Measurements from ENCODE around the gene SLC25A17.

Gene SLC25A17

GRCh38 chr22:40813912-40814315 lies 5.2 kb downstream of the SLC25A17 start:
- Histone ChIP-seq H3K4me3 (ENCODE audit: low read length) (no peak overlapping the region), H3K27me3 (ENCODE audit: control insufficient read depth, insufficient read depth, low read length) (no peaks in the 10 kb centered on the region), H3K4me2 (ENCODE audit: low read length) (no peak overlapping the region), H3K4me1 (ENCODE audit: control insufficient read depth, insufficient read depth, low read length) (peaks cover 15% of the 10 kb centered on the region), H3K9ac (ENCODE audit: low read depth, low read length) (no peak overlapping the region), H3K9me3 (replicated peaks; ENCODE audit: low read length) (no peaks in the 10 kb centered on the region), H3K36me3 (ENCODE audit: insufficient read depth, low read length) (no peaks in the 10 kb centered on the region)

DNA sequence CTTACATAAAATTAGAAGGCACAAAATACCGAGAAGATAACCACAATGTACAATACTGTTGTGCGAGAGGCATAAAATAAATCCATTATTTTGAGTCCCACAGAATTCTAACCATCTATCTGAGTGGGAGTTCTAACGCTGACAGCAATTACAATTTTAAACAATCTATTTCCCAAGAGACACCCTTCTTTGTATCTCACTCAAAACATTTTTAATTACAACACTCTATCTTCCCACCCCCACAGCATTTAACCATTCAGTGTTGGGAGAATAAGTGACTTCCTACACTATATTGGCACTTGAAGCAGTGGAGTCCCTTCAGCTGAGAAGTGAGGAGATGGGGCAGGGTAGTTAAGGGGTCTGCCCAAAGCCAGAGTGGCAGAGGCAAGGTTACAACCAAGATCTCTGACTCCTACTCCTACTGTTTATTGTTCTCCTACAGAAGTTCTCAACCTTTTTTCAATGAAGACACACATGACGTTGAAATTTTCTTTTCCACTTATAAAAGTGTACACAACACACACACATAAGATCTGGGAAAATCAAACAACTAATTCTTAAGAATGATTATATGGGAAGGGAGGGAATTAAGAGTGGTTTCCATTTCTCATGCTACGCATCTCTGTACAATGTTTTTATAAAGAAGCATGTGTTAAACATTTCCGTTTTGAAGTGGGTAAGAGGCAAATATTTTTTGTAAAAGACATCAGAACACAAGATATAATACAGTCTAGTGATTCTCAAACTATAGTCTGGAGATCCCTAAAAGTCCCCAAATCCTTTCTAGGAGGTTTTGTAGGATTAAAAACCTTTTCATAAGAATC lies 10.9 kb downstream of the SLC25A17 start:
- Histone ChIP-seq H3K36me3 (ENCODE audit: insufficient read depth, low read length) (no peaks in the 10 kb centered on the region), H3K4me3 (ENCODE audit: low read length) (no peak overlapping the region), H3K9me3 (replicated peaks; ENCODE audit: low read length) (no peaks in the 10 kb centered on the region), H3K9ac (ENCODE audit: low read depth, low read length) (no peak overlapping the region), H3K4me1 (ENCODE audit: control insufficient read depth, insufficient read depth, low read length) (peaks cover 10% of the 10 kb centered on the region), H3K27me3 (ENCODE audit: control insufficient read depth, insufficient read depth, low read length) (no peaks in the 10 kb centered on the region), H3K4me2 (ENCODE audit: low read length) (no peak overlapping the region)

- Histone ChIP-seq H3K9me3 (replicated peaks; ENCODE audit: low read length) (no peaks in the 10 kb centered on the region), H3K4me2 (ENCODE audit: low read length) (no peak overlapping the region), H3K4me1 (ENCODE audit: control insufficient read depth, insufficient read depth, low read length) (peaks cover 10% of the 10 kb centered on the region), H3K4me3 (ENCODE audit: low read length) (no peak overlapping the region), H3K27me3 (ENCODE audit: control insufficient read depth, insufficient read depth, low read length) (no peaks in the 10 kb centered on the region), H3K36me3 (ENCODE audit: insufficient read depth, low read length) (no peaks in the 10 kb centered on the region), H3K9ac (ENCODE audit: low read depth, low read length) (no peak overlapping the region)
Measured at GRCh38 chr22:40806711-40807110, 12.4 kb downstream of the SLC25A17 start.

DNA sequence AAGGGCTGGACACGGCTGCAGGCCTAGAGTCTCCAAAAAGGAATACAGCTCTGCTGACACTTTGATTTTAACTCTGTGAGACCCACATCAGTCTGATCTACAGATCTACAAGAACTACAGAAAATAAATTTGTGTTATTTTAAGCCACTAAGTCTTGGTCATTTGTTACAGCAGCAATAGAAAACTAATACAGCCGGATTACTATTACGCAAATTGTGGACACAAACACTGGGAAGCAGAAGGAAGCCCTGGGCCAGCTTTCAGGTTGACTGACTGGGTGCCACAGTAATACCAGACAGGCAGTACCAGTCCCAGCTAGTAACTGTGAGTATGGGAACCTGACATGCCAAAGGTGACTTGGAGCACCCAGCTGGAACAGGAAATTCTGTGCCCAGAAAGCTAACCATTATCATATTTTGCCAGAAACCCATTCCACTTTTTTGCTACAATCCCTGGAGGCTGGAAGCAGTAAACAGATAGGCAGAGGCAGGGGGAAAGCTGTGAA lies 13.4 kb downstream of the SLC25A17 start:
- Histone ChIP-seq H3K4me1 (ENCODE audit: control insufficient read depth, insufficient read depth, low read length) (peaks cover 10% of the 10 kb centered on the region), H3K36me3 (ENCODE audit: insufficient read depth, low read length) (no peaks in the 10 kb centered on the region), H3K9ac (ENCODE audit: low read depth, low read length) (no peak overlapping the region), H3K27me3 (ENCODE audit: control insufficient read depth, insufficient read depth, low read length) (no peaks in the 10 kb centered on the region), H3K4me2 (ENCODE audit: low read length) (no peak overlapping the region), H3K9me3 (replicated peaks; ENCODE audit: low read length) (no peaks in the 10 kb centered on the region), H3K4me3 (ENCODE audit: low read length) (no peak overlapping the region)

DNA sequence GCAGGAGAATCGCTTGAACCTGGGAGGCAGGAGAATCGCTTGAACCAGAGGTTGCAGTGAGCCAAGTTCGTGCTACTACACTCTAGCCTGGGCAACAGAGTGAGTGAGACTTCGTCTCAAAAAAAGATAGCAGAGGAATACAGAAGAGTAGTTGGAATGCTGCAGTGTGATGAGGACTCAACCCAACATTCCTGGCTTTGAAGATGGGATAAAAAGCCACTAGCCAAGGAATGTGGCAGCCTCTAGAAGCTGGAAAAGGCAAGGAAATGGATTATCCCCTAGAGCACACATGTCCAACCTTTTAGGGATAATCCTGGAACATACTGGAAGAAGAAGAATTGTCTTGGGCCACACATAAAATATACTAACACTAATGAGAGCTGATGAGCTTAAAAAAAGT lies 13.9 kb downstream of the SLC25A17 start:
- no peaks in the 10 kb centered on the region for H3K9me3 ChIP-seq (replicated peaks; ENCODE audit: low read length)
- no peak overlapping the region for H3K4me3 ChIP-seq (ENCODE audit: low read length)
- H3K4me2 ChIP-seq (ENCODE audit: low read length), result no peak overlapping the region
- no peak overlapping the region for H3K9ac ChIP-seq (ENCODE audit: low read depth, low read length)
- H3K36me3 ChIP-seq (ENCODE audit: insufficient read depth, low read length), result no peaks in the 10 kb centered on the region
- H3K27me3 ChIP-seq (ENCODE audit: control insufficient read depth, insufficient read depth, low read length), result no peaks in the 10 kb centered on the region
- H3K4me1 ChIP-seq (ENCODE audit: control insufficient read depth, insufficient read depth, low read length), result peaks cover 10% of the 10 kb centered on the region

- Histone ChIP-seq H3K4me3 (ENCODE audit: low read length) (no peak overlapping the region), H3K4me2 (ENCODE audit: low read length) (no peak overlapping the region), H3K27me3 (ENCODE audit: control insufficient read depth, insufficient read depth, low read length) (no peaks in the 10 kb centered on the region), H3K9ac (ENCODE audit: low read depth, low read length) (no peak overlapping the region), H3K4me1 (ENCODE audit: control insufficient read depth, insufficient read depth, low read length) (peaks cover 3% of the 10 kb centered on the region), H3K36me3 (ENCODE audit: insufficient read depth, low read length) (no peaks in the 10 kb centered on the region), H3K9me3 (replicated peaks; ENCODE audit: low read length) (no peaks in the 10 kb centered on the region)
Measured at GRCh38 chr22:40803321-40803720, 15.8 kb downstream of the SLC25A17 start.

DNA sequence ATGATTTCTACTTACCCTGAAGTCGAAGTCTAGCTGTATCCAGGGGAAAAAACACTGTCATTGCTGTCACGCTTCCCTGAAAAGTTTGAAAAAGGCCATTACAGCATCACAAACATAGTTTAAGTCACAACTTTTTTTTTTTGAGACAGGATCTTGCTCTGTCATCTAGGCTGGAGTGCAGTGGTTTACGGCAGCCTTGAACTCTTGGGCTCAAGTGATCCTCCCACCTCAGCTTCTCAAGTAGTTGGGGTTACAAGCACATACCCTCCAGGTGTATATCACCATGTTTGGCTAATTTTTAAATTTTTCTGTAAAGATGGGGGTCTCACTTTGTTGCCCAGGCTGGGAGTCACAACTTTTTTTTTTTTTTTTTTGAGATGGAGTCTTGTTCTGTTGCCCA lies 20.1 kb downstream of the SLC25A17 start:
- Histone ChIP-seq H3K4me3 (ENCODE audit: low read length) (no peak overlapping the region), H3K9ac (ENCODE audit: low read depth, low read length) (no peak overlapping the region), H3K4me2 (ENCODE audit: low read length) (no peak overlapping the region), H3K36me3 (ENCODE audit: insufficient read depth, low read length) (no peaks in the 10 kb centered on the region), H3K27me3 (ENCODE audit: control insufficient read depth, insufficient read depth, low read length) (no peaks in the 10 kb centered on the region), H3K4me1 (ENCODE audit: control insufficient read depth, insufficient read depth, low read length) (peaks cover 7% of the 10 kb centered on the region), H3K9me3 (replicated peaks; ENCODE audit: low read length) (no peaks in the 10 kb centered on the region)

DNA sequence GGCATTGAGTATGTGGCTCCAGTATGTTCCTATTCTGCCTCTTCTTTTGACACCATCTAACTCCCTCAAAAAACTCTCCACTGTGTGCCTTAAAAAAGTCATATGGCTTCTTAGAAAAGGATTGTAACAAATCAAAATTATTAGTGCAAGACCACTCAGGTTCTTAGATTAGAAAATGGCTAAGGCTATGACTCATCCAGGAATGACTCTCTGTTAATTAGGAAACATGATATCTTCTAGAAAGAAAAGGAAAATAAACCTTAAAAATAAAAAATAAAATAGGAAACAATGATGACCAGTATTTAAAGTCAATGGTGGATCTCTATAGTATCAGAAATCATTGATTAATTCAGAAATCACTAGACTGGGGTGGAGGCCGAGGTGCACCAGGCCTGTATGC lies 21.7 kb downstream of the SLC25A17 start:
- no peaks in the 10 kb centered on the region for H3K9me3 ChIP-seq (replicated peaks; ENCODE audit: low read length)
- H3K4me3 ChIP-seq (ENCODE audit: low read length), result no peak overlapping the region
- H3K4me1 ChIP-seq (ENCODE audit: control insufficient read depth, insufficient read depth, low read length), result peaks cover 7% of the 10 kb centered on the region
- no peak overlapping the region for H3K4me2 ChIP-seq (ENCODE audit: low read length)
- no peaks in the 10 kb centered on the region for H3K36me3 ChIP-seq (ENCODE audit: insufficient read depth, low read length)
- H3K27me3 ChIP-seq (ENCODE audit: control insufficient read depth, insufficient read depth, low read length), result no peaks in the 10 kb centered on the region
- no peak overlapping the region for H3K9ac ChIP-seq (ENCODE audit: low read depth, low read length)

DNA sequence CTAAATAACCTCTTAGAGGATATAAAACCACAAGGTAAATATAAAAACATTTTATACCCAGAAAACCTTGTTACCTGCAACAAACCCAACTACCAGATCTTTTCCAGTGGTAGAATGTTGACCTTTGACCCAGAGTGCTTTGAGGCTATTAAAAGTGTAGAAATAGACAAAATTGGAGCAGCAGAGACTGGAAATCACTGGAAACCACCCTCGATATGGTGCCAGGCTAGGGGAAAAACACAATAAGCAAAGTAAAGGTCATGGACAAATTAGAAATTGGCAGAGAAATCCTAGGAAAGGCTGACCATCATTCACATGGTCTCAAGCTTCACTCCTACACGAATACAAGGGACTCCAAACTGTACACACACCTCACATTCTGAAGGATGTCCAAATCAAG lies 26.7 kb downstream of the SLC25A17 start:
- no peaks in the 10 kb centered on the region for H3K9me3 ChIP-seq (replicated peaks; ENCODE audit: low read length)
- no peak overlapping the region for H3K9ac ChIP-seq (ENCODE audit: low read depth, low read length)
- no peaks in the 10 kb centered on the region for H3K27me3 ChIP-seq (ENCODE audit: control insufficient read depth, insufficient read depth, low read length)
- H3K36me3 ChIP-seq (ENCODE audit: insufficient read depth, low read length), result peaks cover 10% of the 10 kb centered on the region
- peaks cover 9% of the 10 kb centered on the region for H3K4me1 ChIP-seq (ENCODE audit: control insufficient read depth, insufficient read depth, low read length)
- H3K4me3 ChIP-seq (ENCODE audit: low read length), result no peak overlapping the region
- H3K4me2 ChIP-seq (ENCODE audit: low read length), result no peak overlapping the region

GRCh38 chr22:40791241-40791640 lies 27.9 kb downstream of the SLC25A17 start:
- Histone ChIP-seq H3K27me3 (ENCODE audit: control insufficient read depth, insufficient read depth, low read length) (no peaks in the 10 kb centered on the region), H3K9ac (ENCODE audit: low read depth, low read length) (no peak overlapping the region), H3K4me3 (ENCODE audit: low read length) (no peak overlapping the region), H3K9me3 (replicated peaks; ENCODE audit: low read length) (no peaks in the 10 kb centered on the region), H3K36me3 (ENCODE audit: insufficient read depth, low read length) (peaks cover 21% of the 10 kb centered on the region), H3K4me1 (ENCODE audit: control insufficient read depth, insufficient read depth, low read length) (peaks cover 9% of the 10 kb centered on the region), H3K4me2 (ENCODE audit: low read length) (no peak overlapping the region)

DNA sequence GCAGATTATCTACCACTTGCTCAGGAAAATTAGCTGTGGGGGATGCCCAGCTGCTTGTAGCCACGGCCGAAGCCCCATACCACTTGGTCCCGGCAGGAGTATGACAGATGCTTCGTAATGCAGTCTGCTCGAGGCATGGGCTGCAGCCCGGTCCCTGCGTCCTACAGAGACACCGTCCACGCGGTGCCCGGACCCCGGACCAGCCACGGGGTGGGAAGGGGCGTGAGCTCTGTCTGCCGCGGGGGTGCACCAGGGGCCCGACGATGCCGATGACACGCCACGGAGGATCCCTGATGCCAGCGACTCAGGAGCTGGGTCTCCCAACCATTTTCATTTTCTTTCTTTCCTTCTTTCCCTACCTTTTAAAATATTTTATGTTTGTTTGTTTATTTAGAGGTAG lies 30.0 kb downstream of the SLC25A17 start:
- Histone ChIP-seq H3K9me3 (replicated peaks; ENCODE audit: low read length) (no peaks in the 10 kb centered on the region), H3K4me3 (ENCODE audit: low read length) (no peak overlapping the region), H3K4me2 (ENCODE audit: low read length) (no peak overlapping the region), H3K36me3 (ENCODE audit: insufficient read depth, low read length) (peaks cover 21% of the 10 kb centered on the region), H3K9ac (ENCODE audit: low read depth, low read length) (no peak overlapping the region), H3K27me3 (ENCODE audit: control insufficient read depth, insufficient read depth, low read length) (no peaks in the 10 kb centered on the region), H3K4me1 (ENCODE audit: control insufficient read depth, insufficient read depth, low read length) (peaks cover 9% of the 10 kb centered on the region)

GRCh38 chr22:40782521-40782920 lies 36.6 kb downstream of the SLC25A17 start:
- no peaks in the 10 kb centered on the region for H3K27me3 ChIP-seq (ENCODE audit: control insufficient read depth, insufficient read depth, low read length)
- no peaks in the 10 kb centered on the region for H3K4me1 ChIP-seq (ENCODE audit: control insufficient read depth, insufficient read depth, low read length)
- no peak overlapping the region for H3K4me2 ChIP-seq (ENCODE audit: low read length)
- H3K4me3 ChIP-seq (ENCODE audit: low read length), result no peak overlapping the region
- H3K9me3 ChIP-seq (replicated peaks; ENCODE audit: low read length), result no peaks in the 10 kb centered on the region
- no peak overlapping the region for H3K9ac ChIP-seq (ENCODE audit: low read depth, low read length)
- H3K36me3 ChIP-seq (ENCODE audit: insufficient read depth, low read length), result peaks cover 16% of the 10 kb centered on the region
